GM18858 (cell line): ENCODE data around the gene PRR15L.

ENCODE experiments used
- ATAC-seq: cut with Tn5 transposase; IDR thresholded peaks from one replicate; pipeline ENCODE4 v1.9.1; 2021; ENCODE audit not compliant: unreplicated experiment

PRR15L gene

DNA sequence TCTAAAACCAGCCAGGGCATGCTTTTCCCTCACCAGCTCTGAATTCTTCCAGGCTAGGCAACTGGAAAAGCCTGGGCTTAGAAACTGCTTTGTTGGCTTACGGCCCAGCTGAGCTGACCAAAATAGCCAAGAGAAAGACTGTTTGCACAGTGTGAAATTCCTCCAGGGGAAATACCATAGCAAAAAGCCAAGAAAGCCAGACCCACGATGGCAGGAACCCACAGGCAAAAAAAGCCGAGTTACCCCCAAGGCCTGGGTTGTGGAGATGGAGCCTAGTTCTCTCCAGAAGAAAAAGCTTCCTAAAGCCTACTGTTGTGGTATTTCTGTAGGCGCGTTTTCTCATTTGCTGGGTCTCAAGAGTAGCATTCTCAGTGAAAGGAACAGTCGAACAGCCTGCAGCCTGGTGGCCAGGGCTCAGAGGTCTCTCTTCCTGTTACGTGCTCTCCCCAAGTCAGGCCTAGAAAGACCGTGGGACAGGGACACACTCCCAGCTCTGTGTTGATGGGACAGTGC lies 52.4 kb downstream of the PRR15L start:
- ATAC-seq: no peak

GRCh38 chr17:47902039-47902744 lies 55.5 kb downstream of the PRR15L start:
- ATAC-seq: no peak
